Ramos (cell line): ENCODE measurements around the gene GPC1.
"Not testable (repeated sequence)": the region's sequence is repeated elsewhere in the genome, so short reads cannot be mapped to it uniquely, and the experiment has no call there.

Source experiments
- in situ Hi-C: fragments of 300-500 bp; cut with MboI; formaldehyde crosslinking; loops from one replicate; pipeline ENCODE4 v1.14.3; 2022; ENCODE audit warnings: low sequenced_read_pairs; ENCODE audit not compliant: unreplicated experiment

The GPC1 gene

GRCh38 chr2:240480834-240481623 is 45.6 kb downstream of the GPC1 start:
- in situ Hi-C loops: no loop called here

- in situ Hi-C loops: no loop called here
Observed at GRCh38 chr2:240481720-240482119, 46.3 kb downstream of the GPC1 start.

GRCh38 chr2:240482141-240482540 is 46.7 kb downstream of the GPC1 start:
- in situ Hi-C loops: no loop called here

GRCh38 chr2:240491483-240491882 is 56.0 kb downstream of the GPC1 start:
- in situ Hi-C loops: no loop called here

GRCh38 chr2:240494194-240494793 is 58.8 kb downstream of the GPC1 start:
- in situ Hi-C loops: no loop called here

GRCh38 chr2:240494942-240495341 is 59.5 kb downstream of the GPC1 start:
- in situ Hi-C loops: not testable (repeated sequence)

- in situ Hi-C loops: not testable (repeated sequence)
Observed at GRCh38 chr2:240497082-240497481, 61.6 kb downstream of the GPC1 start.

GRCh38 chr2:240498171-240498957 is 62.9 kb downstream of the GPC1 start:
- in situ Hi-C loops: no loop called here

- in situ Hi-C loops: no loop called here
Observed at GRCh38 chr2:240498958-240499260, 63.4 kb downstream of the GPC1 start.

GRCh38 chr2:240499309-240500301 is 64.1 kb downstream of the GPC1 start:
- in situ Hi-C loops: loop anchor here (25.0 kb wide), 1 partner anchor 213 kb away; no protein-coding TSS in a partner anchor

- in situ Hi-C loops: loop anchor here (25.0 kb wide), 1 partner anchor 212 kb away; no protein-coding TSS in a partner anchor
Observed at GRCh38 chr2:240500561-240501423, 65.3 kb downstream of the GPC1 start.

GRCh38 chr2:240501531-240501991 is 66.1 kb downstream of the GPC1 start:
- in situ Hi-C loops: loop anchor here (25.0 kb wide), 1 partner anchor 211 kb away; no protein-coding TSS in a partner anchor

- in situ Hi-C loops: loop anchor here (25.0 kb wide), 1 partner anchor 210 kb away; no protein-coding TSS in a partner anchor
Observed at GRCh38 chr2:240502059-240502429, 66.6 kb downstream of the GPC1 start.

GRCh38 chr2:240502430-240503121 is 67.1 kb downstream of the GPC1 start:
- in situ Hi-C loops: loop anchor here (25.0 kb wide), 1 partner anchor 210 kb away; no protein-coding TSS in a partner anchor

GRCh38 chr2:240503375-240503774 is 67.9 kb downstream of the GPC1 start:
- in situ Hi-C loops: loop anchor here (25.0 kb wide), 1 partner anchor 209 kb away; no protein-coding TSS in a partner anchor

- in situ Hi-C loops: loop anchor here (25.0 kb wide), 1 partner anchor 208 kb away; no protein-coding TSS in a partner anchor
Observed at GRCh38 chr2:240503848-240504247, 68.4 kb downstream of the GPC1 start.

- in situ Hi-C loops: loop anchor here (25.0 kb wide), 1 partner anchor 206 kb away; no protein-coding TSS in a partner anchor
Observed at GRCh38 chr2:240505910-240506309, 70.4 kb downstream of the GPC1 start.
